GM12878 (cell line): Measurements from ENCODE around the gene PXMP2. TPM values are rescaled to one million over a fixed set of nuclear protein-coding genes. Genes with fewer than 3 reads are reported as not detected.
A peak's percentile ranks its signal among the peaks of the same experiment; 100 is the strongest.

ENCODE experiments used
- ATAC-seq: fragments of 200-7000 bp; cut with Tn5 transposase; 3 replicates; pipeline ENCODE4 v1.9.1; 2020; ENCODE audit warnings: mild to moderate bottlenecking, moderate library complexity
- BruUV-seq: library from RNA; stranded (reverse); fragments of 400-500 nt; replicated peaks from 2 replicates; lab custom pipeline; 2021; lab: Mats Ljungman, UMichigan
- CTCF ChIA-PET: fragments of 300-600 bp; sonication (Branson Sonifier 250); formaldehyde crosslinking; extraction: SDS; loops from one replicate; lab custom pipeline; 2021; ENCODE audit warnings: inconsistent platforms; lab: Yijun Ruan, JAX
- POLR2A ChIA-PET: fragments of 350-600 bp; formaldehyde crosslinking; extraction: SDS; loops from one replicate; lab custom pipeline; 2021; ENCODE audit warnings: inconsistent platforms; lab: Charles Lee
- RAD21 ChIA-PET: fragments of 300-600 bp; sonication (Branson Sonifier 250); formaldehyde crosslinking; loops from one replicate; lab custom pipeline; 2023; ENCODE audit warnings: antibody characterized with exemption; ENCODE audit not compliant: unreplicated experiment; lab: Charles Lee
- SMC1A ChIA-PET: fragments of 300-600 bp; sonication (Branson Sonifier 250); formaldehyde crosslinking; loops from one replicate; lab custom pipeline; 2023; ENCODE audit not compliant: unreplicated experiment, uncharacterized antibody; lab: Charles Lee
- DNase-seq: peaks from one replicate; pipeline ENCODE4 v3.0.0-alpha.2; 2011; ENCODE audit warnings: low read depth, low spot score
- FAIRE-seq: peaks from 3 replicates; lab custom pipeline; 2011; peaks lifted over from hg19 to GRCh38; lab: Jason Lieb, UNC
- H2AFZ ChIP-seq: 2 replicates; pipeline ENCODE4 v1.6.0; 2011; ENCODE audit warnings: low read depth, low read length, control low read depth; ENCODE audit not compliant: control insufficient read depth
- H3K27ac ChIP-seq: 2 replicates; pipeline ENCODE4 v1.5.1; 2011; ENCODE audit warnings: control low read depth; ENCODE audit not compliant: control insufficient read depth, insufficient read depth
- H3K27me3 ChIP-seq, 2 experiments: replicated peaks in 1 of 2; 2 replicates each; pipeline versions ENCODE4 v1.6.0 to v1.6.1; 2011; ENCODE audit warnings: low read length in 1 of 2; ENCODE audit not compliant: control insufficient read depth in 2 of 2, insufficient read depth in 2 of 2
- H3K36me3 ChIP-seq, 2 experiments: 2 replicates each; pipeline ENCODE4 v1.5.1; 2011; ENCODE audit warnings: low read length in 1 of 2; ENCODE audit not compliant: control insufficient read depth in 2 of 2, insufficient read depth in 2 of 2
- H3K4me1 ChIP-seq: 2 replicates; pipeline ENCODE4 v1.6.1; 2011; ENCODE audit warnings: mild to moderate bottlenecking, low read length, moderate library complexity, mixed read lengths; ENCODE audit not compliant: control insufficient read depth, insufficient read depth
- H3K4me2 ChIP-seq: 2 replicates; pipeline ENCODE4 v1.6.0; 2011; ENCODE audit warnings: control low read depth; ENCODE audit not compliant: control insufficient read depth, insufficient read depth
- H3K4me3 ChIP-seq: fragments of 200-600 bp; sonication (generic); 2 replicates; pipeline ENCODE4 v1.5.1; 2016
- H3K79me2 ChIP-seq: 2 replicates; pipeline ENCODE4 v1.6.0; 2011; ENCODE audit warnings: low read length; ENCODE audit not compliant: control insufficient read depth, insufficient read depth
- H3K9ac ChIP-seq: 2 replicates; pipeline ENCODE4 v1.8.0; 2011; ENCODE audit warnings: low read length, control low read depth, mixed read lengths; ENCODE audit not compliant: control insufficient read depth, insufficient read depth
- H3K9me3 ChIP-seq: replicated peaks from 3 replicates; pipeline ENCODE4 v1.5.1; 2011; ENCODE audit warnings: mild to moderate bottlenecking, low read length; ENCODE audit not compliant: control insufficient read depth, insufficient read depth
- H4K20me1 ChIP-seq: 2 replicates; pipeline ENCODE4 v1.6.0; 2011; ENCODE audit not compliant: control insufficient read depth, insufficient read depth
- ASH2L ChIP-seq: fragments of 300-600, 200-600 bp; sonication (generic); IDR thresholded peaks from 2 replicates; pipeline ENCODE4 v1.6.1; 2017; ENCODE audit warnings: low read depth, mild to moderate bottlenecking, borderline replicate concordance
- CBX3 ChIP-seq: fragments of 200-600 bp; sonication (generic); IDR thresholded peaks from 2 replicates; pipeline ENCODE4 v1.6.1; 2016; ENCODE audit warnings: low read depth, borderline replicate concordance
- E4F1 ChIP-seq: fragments of 450-650 bp; IDR thresholded peaks from 2 replicates; pipeline ENCODE4 v1.6.1; 2018; ENCODE audit warnings: borderline replicate concordance, mild to moderate bottlenecking; ENCODE audit not compliant: partially characterized antibody
- EED ChIP-seq: sonication (generic); IDR thresholded peaks from 2 replicates; pipeline ENCODE4 v1.6.1; 2016; ENCODE audit warnings: antibody characterized with exemption, low read depth
- ELK1 ChIP-seq: IDR thresholded peaks from 2 replicates; pipeline ENCODE4 v1.6.1; 2012; ENCODE audit warnings: low read depth, low read length, improper control_type of control experiment
- HDAC2 ChIP-seq: fragments of 200-600 bp; sonication (generic); IDR thresholded peaks from 2 replicates; pipeline ENCODE4 v1.6.1; 2017
- MTA3 ChIP-seq: IDR thresholded peaks from 2 replicates; pipeline ENCODE4 v1.6.1; 2012; ENCODE audit warnings: low read length, inconsistent platforms, borderline replicate concordance
- NFXL1 ChIP-seq: fragments of 450-650 bp; IDR thresholded peaks from 2 replicates; pipeline ENCODE4 v1.6.1; 2017; ENCODE audit warnings: antibody characterized with exemption, mild to moderate bottlenecking, borderline replicate concordance
- POLR2AphosphoS5 ChIP-seq: IDR thresholded peaks from 2 replicates; pipeline ENCODE4 v1.6.1; 2011; ENCODE audit warnings: mild to moderate bottlenecking, low read length, inconsistent platforms
- REST ChIP-seq: IDR thresholded peaks from 2 replicates; pipeline ENCODE4 v1.6.1; 2012; ENCODE audit warnings: mild to moderate bottlenecking, low read depth, low read length
- SKIL ChIP-seq: fragments of 450-650 bp; IDR thresholded peaks from 2 replicates; pipeline ENCODE4 v1.6.1; 2017; ENCODE audit warnings: mild to moderate bottlenecking, low read depth, inconsistent platforms; ENCODE audit not compliant: poor library complexity, severe bottlenecking
- ZBED1 ChIP-seq: IDR thresholded peaks from 2 replicates; pipeline ENCODE4 v1.6.1; 2016; ENCODE audit warnings: borderline replicate concordance
- WGBS: methylation state at CpG from one replicate; pipeline ENCODE4 v1.1.6; 2016; ENCODE audit warnings: low lambda C conversion rate; ENCODE audit not compliant: insufficient replicate concordance, insufficient coverage; ENCODE audit errors: missing lambda C conversion rate; 5-methylcytosine and 5-hydroxymethylcytosine counted together
- in situ Hi-C: fragments of 300-500 bp; cut with MboI; formaldehyde crosslinking; loops from 9 replicates; pipeline ENCODE4 v1.14.3; 2018; ENCODE audit warnings: mixed read lengths
- intact Hi-C: fragments of 100-400 bp; cut with micrococcal nuclease; formaldehyde crosslinking; loops from one replicate; pipeline ENCODE4 v1.14.2; 2022; ENCODE audit not compliant: unreplicated experiment
- polyA plus RNA-seq, 11 experiments: library from polyadenylated mRNA; depleted of rRNA in 4 of 11; unstranded in 6 of 11; stranded (reverse) in 5 of 11; fragments of >200 nt; fragmentation: Nextera tagmentation in 4 of 11; fragmentation: Illumina TruSeq in 1 of 11; extraction: Ambion mirVana in 4 of 11; extraction: Trizol in 1 of 11; gene quantifications; 1 replicate in 1 of 11; 2 replicates in 10 of 11; pipeline versions ENCODE4 v1.2.1 to v1.2.3, GENCODE V29; 2011 to 2016; ENCODE audit warnings: inconsistent platforms in 2 of 11, missing spikeins in 2 of 11, low read depth in 1 of 11
- total RNA-seq, 4 experiments: library from RNA; depleted of rRNA in 3 of 4; stranded (reverse); fragments of >200 nt in 3 of 4; fragmentation: Illumina TruSeq in 1 of 4; extraction: Trizol in 1 of 4; gene quantifications; 2 replicates each; pipeline versions ENCODE4 v1.2.1 to v1.2.3, GENCODE V29; 2013 to 2021
- TF ChIP-seq, protein P1 (sequence below): IDR thresholded peaks from 2 replicates; pipeline ENCODE4 v1.6.1; 2011; ENCODE audit warnings: borderline replicate concordance, low read depth, mild to moderate bottlenecking, moderate library complexity, low read length; ENCODE audit not compliant: insufficient read depth, poor library complexity, severe bottlenecking

The PXMP2 gene
- total and polyA plus RNA-seq, 10 of the 15 experiments (the other 5 are each of a cell fraction or from before 2014, with no cell fraction given), result 4.0 to 97.8 (median 42.0) TPM

GRCh38 chr12:132689227-132689626 lies 1.8 kb downstream of the PXMP2 start:
- Histone ChIP-seq H3K36me3 (peaks cover 0 to 3% of the 10 kb centered on the region in 2 experiments; a peak in 2 of 4 replicates), H2AFZ (no peak overlapping the region), H3K9me3 (peaks cover 5% of the 10 kb centered on the region; the same call in 2 of the 3 replicates), H3K9ac (no peak overlapping the region), H3K27ac (no peak overlapping the region), H4K20me1 (no peaks in the 10 kb centered on the region), H3K4me2 (peak overlapping the region; percentile 22; the same call in 1 of the 2 replicates), H3K4me1 (peaks cover 5% of the 10 kb centered on the region), H3K79me2 (peaks cover 35% of the 10 kb centered on the region), H3K27me3 (no peaks in the 10 kb centered on the region), H3K4me3 (no peak overlapping the region)
- BruUV-seq, result no TSS peak
- ChIA-PET CTCF (no interaction called here), RAD21 (no interaction called here), POLR2A (interaction anchor here (0.6 kb wide), 1 partner anchor 20 kb away, joined by 7 read pairs; no protein-coding TSS in a partner anchor), SMC1A (no interaction called here)
- no peak for ATAC-seq
- FAIRE-seq, result no peak
- intact Hi-C loops, result no loop called here
- in situ Hi-C loops, result no loop called here
- no peak for DNase-seq
- WGBS, result 98% methylated on average over 18 of the region's 18 CpGs
- TF ChIP-seq POLR2AphosphoS5, result no peak
- no peak for TF ChIP-seq SKIL
- no peak for TF ChIP-seq HDAC2
- no peak for TF ChIP-seq NFXL1
- TF ChIP-seq ZBED1, result no peak
- TF ChIP-seq REST, result no peak
- TF ChIP-seq CBX3, result no peak
- TF ChIP-seq, protein P1, sequence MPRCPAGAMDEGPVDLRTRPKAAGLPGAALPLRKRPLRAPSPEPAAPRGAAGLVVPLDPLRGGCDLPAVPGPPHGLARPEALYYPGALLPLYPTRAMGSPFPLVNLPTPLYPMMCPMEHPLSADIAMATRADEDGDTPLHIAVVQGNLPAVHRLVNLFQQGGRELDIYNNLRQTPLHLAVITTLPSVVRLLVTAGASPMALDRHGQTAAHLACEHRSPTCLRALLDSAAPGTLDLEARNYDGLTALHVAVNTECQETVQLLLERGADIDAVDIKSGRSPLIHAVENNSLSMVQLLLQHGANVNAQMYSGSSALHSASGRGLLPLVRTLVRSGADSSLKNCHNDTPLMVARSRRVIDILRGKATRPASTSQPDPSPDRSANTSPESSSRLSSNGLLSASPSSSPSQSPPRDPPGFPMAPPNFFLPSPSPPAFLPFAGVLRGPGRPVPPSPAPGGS, result no peak
- TF ChIP-seq ELK1, result no peak
- TF ChIP-seq ASH2L, result no peak
- TF ChIP-seq E4F1, result no peak
- no peak for TF ChIP-seq MTA3
- no peak for TF ChIP-seq EED
